Stimulated activated memory B cell treated with anti-CD40 and anti-IgM and Interleukin-4, amounts not matched to agents 10 μg/mL and 1 μg/mL and 100 μg/mL, for 72 hours (primary cell): ENCODE results near the gene TBC1D3L.
"Not testable (repeated sequence)": the region's sequence is repeated elsewhere in the genome, so short reads cannot be mapped to it uniquely, and the experiment has no call there.

Experiments used
- ATAC-seq: fragments of 150-1000 bp; cut with Tn5 transposase; 2 replicates; pipeline ENCODE4 v1.10.0; 2021
- H3K27ac Mint-ChIP-seq: one replicate; pipeline ENCODE4 v1.8.0; 2022; ENCODE audit warnings: mild to moderate bottlenecking, mixed read lengths
- H3K27me3 Mint-ChIP-seq: one replicate; pipeline ENCODE4 v1.8.0; 2022; ENCODE audit warnings: mixed read lengths
- H3K36me3 Mint-ChIP-seq: one replicate; pipeline ENCODE4 v1.8.0; 2022; ENCODE audit warnings: mixed read lengths
- H3K4me1 Mint-ChIP-seq: one replicate; pipeline ENCODE4 v1.8.0; 2022; ENCODE audit warnings: mixed read lengths
- H3K4me3 Mint-ChIP-seq: one replicate; pipeline ENCODE4 v1.8.0; 2022; ENCODE audit warnings: mild to moderate bottlenecking, moderate library complexity, mixed read lengths
- H3K9me3 Mint-ChIP-seq: one replicate; pipeline ENCODE4 v1.8.0; 2022; ENCODE audit warnings: mixed read lengths

The TBC1D3L gene

GRCh38 chr17:37988960-37989359, at the start of gene TBC1D3L:
TBC1D3L (minus strand) TSS chr17:37989060; CDS start chr17:37987520, 1,540 bp downstream.
- H3K27me3 Mint-ChIP-seq, H3K27ac Mint-ChIP-seq, ATAC-seq: not testable (repeated sequence)

GRCh38 chr17:38003676-38004075, 14.8 kb upstream of the TBC1D3L start, which contains the start of gene TBC1D3D:
TBC1D3D (plus strand) TSS chr17:38003976; CDS start chr17:38005561, 1,585 bp downstream.
- H3K4me3 Mint-ChIP-seq, H3K9me3 Mint-ChIP-seq, H3K4me1 Mint-ChIP-seq, H3K27ac Mint-ChIP-seq, ATAC-seq, H3K36me3 Mint-ChIP-seq, H3K27me3 Mint-ChIP-seq: not testable (repeated sequence)

More at GRCh38 chr17:37988960-37989359, at the start of gene TBC1D3L:
- not testable (repeated sequence) for H3K9me3 Mint-ChIP-seq, H3K4me1 Mint-ChIP-seq, H3K4me3 Mint-ChIP-seq, H3K36me3 Mint-ChIP-seq
